Tracheal epithelial cell (primary cell): Measurements from ENCODE around the gene MYRF. TPM values are rescaled to one million over a fixed set of nuclear protein-coding genes. Genes with fewer than 3 reads are reported as not detected.

Source experiments
- total RNA-seq: library from RNA; depleted of rRNA; stranded (reverse); fragments of >200 nt; gene quantifications from 2 replicates; pipeline ENCODE4 v1.2.1, GENCODE V29; 2014

Gene MYRF
- total RNA-seq: under 0.01 and 0.72 TPM in 2 replicates

DNA sequence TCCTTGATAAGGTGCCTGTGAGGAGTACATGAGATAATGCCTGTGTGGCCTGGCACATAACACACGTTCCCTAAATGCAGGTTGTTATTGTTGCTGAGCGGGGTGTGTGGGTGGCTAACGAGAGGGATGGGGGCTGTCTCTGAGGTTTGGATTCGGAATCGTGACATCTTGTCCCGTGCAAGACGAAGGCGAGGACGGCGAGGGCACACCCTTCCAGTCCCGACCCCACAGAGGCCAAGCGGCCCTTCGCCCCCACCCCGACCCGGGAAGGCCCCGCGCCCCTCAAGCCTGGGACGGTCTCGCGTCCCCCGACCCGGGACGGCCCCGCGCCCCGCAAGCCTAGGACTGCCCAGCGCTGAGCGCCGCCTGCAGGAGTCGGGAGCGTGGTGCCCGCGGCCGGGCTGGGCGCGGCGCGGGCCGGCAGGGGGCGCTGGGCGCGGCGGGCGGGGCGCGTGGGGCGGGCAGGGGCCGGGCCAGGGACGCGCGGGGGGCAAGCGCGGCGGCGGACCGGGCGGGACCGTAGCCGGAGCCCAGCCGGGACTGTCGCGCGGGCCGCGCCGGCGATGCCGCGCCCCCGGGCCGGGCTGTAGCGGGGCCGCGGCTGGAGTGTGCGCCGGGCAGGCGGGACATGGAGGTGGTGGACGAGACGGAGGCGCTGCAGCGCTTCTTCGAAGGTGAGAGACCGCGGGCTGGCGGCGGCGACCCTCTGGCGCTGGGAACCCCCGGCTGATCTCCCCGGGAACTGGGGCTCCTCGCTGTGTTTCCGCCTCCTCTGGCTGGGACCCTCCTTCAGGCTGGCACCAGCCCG, at the start of gene MYRF:
TSS of gene MYRF (plus strand) at position 520 of the 808 bp plus-strand sequence. CDS start at position 629, 109 bp downstream.

DNA sequence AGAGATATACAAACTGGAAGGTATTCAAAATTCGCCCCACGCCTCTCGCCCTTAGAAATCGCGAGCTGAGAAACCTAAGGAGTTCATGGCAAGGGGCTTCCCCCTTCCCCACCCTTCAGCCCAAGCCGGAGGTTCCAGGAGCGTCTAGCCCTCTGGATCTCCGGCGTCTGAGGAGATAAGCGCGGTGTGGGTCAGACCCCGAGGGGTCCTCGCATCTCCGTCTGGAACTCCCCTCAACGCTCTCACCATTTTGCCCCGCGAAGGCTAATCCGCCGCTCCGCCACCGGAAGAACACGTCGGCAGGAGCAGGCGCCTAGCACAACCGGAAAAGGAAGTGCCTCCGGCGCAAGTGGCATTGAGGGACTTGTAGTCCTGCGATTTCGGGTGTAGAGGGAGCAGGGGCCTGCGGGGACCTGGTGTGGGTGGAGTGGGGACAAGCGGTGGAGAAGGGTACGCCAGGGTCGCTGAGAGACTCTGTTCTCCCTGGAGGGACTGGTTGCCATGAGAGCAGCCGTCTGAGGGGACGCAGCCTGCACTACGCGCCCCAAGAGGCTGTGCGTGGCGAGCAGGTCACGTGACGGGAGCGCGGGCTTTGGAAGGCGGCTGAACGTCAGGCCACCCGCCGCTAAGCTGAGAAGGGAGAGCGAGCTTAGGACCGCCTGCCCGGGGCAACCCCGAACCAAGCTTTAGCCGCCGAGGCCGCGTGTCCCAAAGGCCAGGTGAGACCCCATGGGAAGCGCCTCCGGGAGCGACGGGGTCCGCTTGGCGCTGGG, 40.1 kb downstream of the MYRF start, which contains the start of the genes FEN1 and TMEM258:
TSS of gene FEN1 (plus strand) at position 602 of the 773 bp plus-strand sequence. CDS start 2,451 bp downstream, outside the sequence.
TSS of gene TMEM258 (minus strand) at position 290 of the 773 bp plus-strand sequence. CDS start at position 249, 41 bp downstream.

DNA sequence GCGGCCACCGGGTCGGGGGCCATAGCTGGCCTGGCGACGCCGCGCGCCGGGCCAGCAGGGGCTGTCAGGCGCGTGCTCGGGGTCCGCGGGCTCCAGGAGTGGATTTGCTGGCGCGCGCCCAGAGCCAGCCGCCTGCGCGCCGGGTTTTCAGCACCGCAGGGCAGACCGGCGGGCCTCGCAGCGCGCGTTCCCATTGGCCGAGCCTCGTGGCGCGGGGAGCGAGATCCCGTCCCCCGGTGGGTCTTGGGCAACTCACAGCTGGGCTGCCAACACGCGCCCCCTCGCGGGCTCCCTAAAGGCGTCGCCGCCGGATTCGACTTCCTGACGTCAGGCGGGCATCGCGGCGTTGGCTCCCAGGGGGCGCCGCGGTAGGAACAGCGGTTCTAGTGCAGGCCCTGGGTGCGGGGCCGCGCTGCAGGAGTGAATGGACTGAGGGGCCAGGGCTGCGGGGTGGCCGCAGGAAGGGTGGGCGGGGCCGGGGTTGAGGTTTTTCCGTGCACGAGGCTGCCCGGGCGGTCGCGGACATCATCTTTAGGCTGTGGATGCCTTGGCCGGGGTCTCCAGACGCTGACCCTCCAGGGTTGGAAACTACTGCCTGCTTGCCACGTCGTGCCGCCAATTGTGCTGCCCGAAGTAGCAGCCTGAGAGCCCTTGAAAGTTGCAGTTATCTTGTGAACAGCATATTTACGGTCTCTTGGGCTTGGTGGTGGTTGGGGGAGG, 64.5 kb downstream of the MYRF start, which contains the start of gene FADS1:
TSS of gene FADS1 (minus strand) at position 268 of the 720 bp plus-strand sequence. CDS start at position 194, 74 bp downstream.

DNA sequence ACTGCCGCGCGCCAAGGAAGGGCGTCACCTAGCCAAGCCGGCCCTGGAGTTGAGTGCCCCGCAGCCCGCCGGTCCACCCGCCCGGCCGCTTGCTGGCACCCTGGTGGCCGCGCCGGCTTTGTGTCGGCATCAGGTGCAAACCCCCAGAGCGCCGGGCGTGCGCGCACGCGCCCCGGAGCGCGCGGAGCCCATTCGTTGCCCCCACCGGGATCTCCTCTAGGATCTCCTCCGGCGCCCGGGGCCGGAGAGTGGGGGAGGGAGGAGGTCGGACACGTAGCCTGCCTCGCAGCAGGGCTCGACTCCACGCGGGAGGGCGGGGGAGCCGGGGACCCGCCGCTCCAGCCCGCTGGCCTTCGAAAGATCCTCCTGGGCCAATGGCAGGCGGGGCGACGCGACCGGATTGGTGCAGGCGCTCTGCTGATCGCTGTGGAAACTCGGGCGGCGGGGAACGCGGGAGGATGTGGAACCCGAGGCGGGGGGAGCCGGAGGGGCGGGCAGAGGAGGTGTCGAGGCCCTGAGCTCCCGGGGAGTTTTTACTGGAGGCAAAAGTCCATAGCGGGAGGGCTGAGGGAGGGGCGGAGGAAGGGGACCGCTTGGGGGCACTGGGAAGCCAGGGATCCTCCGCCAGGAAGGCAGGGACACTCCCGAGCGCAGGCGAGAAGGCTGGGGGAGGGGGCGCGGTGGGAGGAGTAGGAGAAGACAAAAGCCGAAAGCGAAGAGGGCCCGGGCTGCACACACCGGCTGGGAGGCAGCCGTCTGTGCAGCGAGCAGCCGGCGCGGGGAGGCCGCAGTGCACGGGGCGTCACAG, 75.3 kb downstream of the MYRF start, which contains the start of gene FADS2:
TSS of gene FADS2 (plus strand) at position 730 of the 808 bp plus-strand sequence. CDS start 91 bp downstream, outside the sequence.

Other genes starting within 250 kb of the MYRF start
- not detected in 2 replicates for gene LRRC10B, start 243.9 kb upstream of the MYRF start, total RNA-seq
- 13.4 and 17.6 TPM in 2 replicates for gene SYT7, start 171.6 kb upstream of the MYRF start, total RNA-seq
- gene DAGLA, start 72.2 kb upstream of the MYRF start, total RNA-seq: under 0.01 and 0.96 TPM in 2 replicates
- 30.8 and 38.4 TPM in 2 replicates for gene TMEM258, start 40.0 kb downstream of the MYRF start, total RNA-seq
- gene FEN1, start 40.3 kb downstream of the MYRF start, total RNA-seq: 3.2 and 12.5 TPM in 2 replicates
- gene FADS1, start 64.4 kb downstream of the MYRF start, total RNA-seq: 40.2 and 79.7 TPM in 2 replicates
- gene FADS2, start 75.7 kb downstream of the MYRF start, total RNA-seq: 63.5 and 143 TPM in 2 replicates
- 22.6 and 97.4 TPM in 2 replicates for gene FADS3, start 138.9 kb downstream of the MYRF start, total RNA-seq
- gene RAB3IL1, start 164.9 kb downstream of the MYRF start, total RNA-seq: 1.1 and 1.9 TPM in 2 replicates
- 1.5 and 1.7 TPM in 2 replicates for gene BEST1, start 197.7 kb downstream of the MYRF start, total RNA-seq
- gene FTH1, start 215.0 kb downstream of the MYRF start, total RNA-seq: 1,587 and 1,777 TPM in 2 replicates